Stimulated activated memory B cell treated with anti-CD40 and anti-IgM and Interleukin-4, amounts not matched to agents 10 μg/mL and 1 μg/mL and 100 μg/mL, for 72 hours (primary cell): ENCODE measurements around the gene SLC38A10.
A peak's percentile ranks its signal among the peaks of the same experiment; 100 is the strongest.

Experiments
- ATAC-seq: fragments of 150-1000 bp; cut with Tn5 transposase; 2 replicates; pipeline ENCODE4 v1.10.0; 2021
- H3K27ac Mint-ChIP-seq: one replicate; pipeline ENCODE4 v1.8.0; 2022; ENCODE audit warnings: mild to moderate bottlenecking, mixed read lengths
- H3K27me3 Mint-ChIP-seq: one replicate; pipeline ENCODE4 v1.8.0; 2022; ENCODE audit warnings: mixed read lengths
- H3K36me3 Mint-ChIP-seq: one replicate; pipeline ENCODE4 v1.8.0; 2022; ENCODE audit warnings: mixed read lengths
- H3K4me1 Mint-ChIP-seq: one replicate; pipeline ENCODE4 v1.8.0; 2022; ENCODE audit warnings: mixed read lengths
- H3K4me3 Mint-ChIP-seq: one replicate; pipeline ENCODE4 v1.8.0; 2022; ENCODE audit warnings: mild to moderate bottlenecking, moderate library complexity, mixed read lengths
- H3K9me3 Mint-ChIP-seq: one replicate; pipeline ENCODE4 v1.8.0; 2022; ENCODE audit warnings: mixed read lengths

Gene SLC38A10

GRCh38 chr17:81204578-81204977, 90.5 kb downstream of the SLC38A10 start:
- no peak overlapping the region for H3K4me3 Mint-ChIP-seq
- peaks cover 8% of the 10 kb centered on the region for H3K4me1 Mint-ChIP-seq
- H3K27me3 Mint-ChIP-seq = no peaks in the 10 kb centered on the region
- no peak overlapping the region for H3K27ac Mint-ChIP-seq
- no peak for ATAC-seq
- H3K9me3 Mint-ChIP-seq = no peaks in the 10 kb centered on the region
- H3K36me3 Mint-ChIP-seq = peaks cover 33% of the 10 kb centered on the region

- ATAC-seq = no peak
- H3K27ac Mint-ChIP-seq = no peak overlapping the region
- peaks cover 8% of the 10 kb centered on the region for H3K4me1 Mint-ChIP-seq
These were observed 92.0 kb downstream of the SLC38A10 start for GRCh38 chr17:81203136-81203535.

GRCh38 chr17:81202318-81202717, 92.8 kb downstream of the SLC38A10 start:
- ATAC-seq = no peak
- no peaks in the 10 kb centered on the region for H3K9me3 Mint-ChIP-seq
- H3K27me3 Mint-ChIP-seq = no peaks in the 10 kb centered on the region
- H3K4me1 Mint-ChIP-seq = peaks cover 2% of the 10 kb centered on the region
- no peak overlapping the region for H3K27ac Mint-ChIP-seq
- no peak overlapping the region for H3K4me3 Mint-ChIP-seq
- peaks cover 47% of the 10 kb centered on the region for H3K36me3 Mint-ChIP-seq

More at GRCh38 chr17:81203136-81203535, 92.0 kb downstream of the SLC38A10 start:
- Mint-ChIP-seq H3K36me3 (peaks cover 41% of the 10 kb centered on the region), H3K27me3 (no peaks in the 10 kb centered on the region), H3K9me3 (no peaks in the 10 kb centered on the region), H3K4me3 (no peak overlapping the region)

- Mint-ChIP-seq H3K36me3 (peaks cover 44% of the 10 kb centered on the region), H3K27ac (no peak overlapping the region), H3K27me3 (no peaks in the 10 kb centered on the region), H3K4me1 (no peaks in the 10 kb centered on the region), H3K9me3 (no peaks in the 10 kb centered on the region), H3K4me3 (no peak overlapping the region)
- no peak for ATAC-seq
These were observed 94.2 kb downstream of the SLC38A10 start for GRCh38 chr17:81200695-81201580.

GRCh38 chr17:81200201-81200600, 94.9 kb downstream of the SLC38A10 start:
- H3K4me1 Mint-ChIP-seq = no peaks in the 10 kb centered on the region
- no peak overlapping the region for H3K4me3 Mint-ChIP-seq
- no peaks in the 10 kb centered on the region for H3K27me3 Mint-ChIP-seq
- peaks cover 39% of the 10 kb centered on the region for H3K36me3 Mint-ChIP-seq
- no peak overlapping the region for H3K27ac Mint-ChIP-seq
- no peak for ATAC-seq
- H3K9me3 Mint-ChIP-seq = no peaks in the 10 kb centered on the region

- no peaks in the 10 kb centered on the region for H3K9me3 Mint-ChIP-seq
- H3K4me3 Mint-ChIP-seq = no peak overlapping the region
- peaks cover 39% of the 10 kb centered on the region for H3K36me3 Mint-ChIP-seq
- H3K27ac Mint-ChIP-seq = no peak overlapping the region
- H3K4me1 Mint-ChIP-seq = no peaks in the 10 kb centered on the region
- no peaks in the 10 kb centered on the region for H3K27me3 Mint-ChIP-seq
- no peak for ATAC-seq
These were observed 95.7 kb downstream of the SLC38A10 start for GRCh38 chr17:81199482-81199830.

- Mint-ChIP-seq H3K4me3 (no peak overlapping the region), H3K27ac (no peak overlapping the region), H3K27me3 (no peaks in the 10 kb centered on the region), H3K4me1 (no peaks in the 10 kb centered on the region), H3K36me3 (peaks cover 44% of the 10 kb centered on the region), H3K9me3 (no peaks in the 10 kb centered on the region)
- ATAC-seq = no peak
These were observed 96.2 kb downstream of the SLC38A10 start for GRCh38 chr17:81198826-81199481.

- Mint-ChIP-seq H3K4me1 (no peaks in the 10 kb centered on the region), H3K4me3 (no peak overlapping the region), H3K27me3 (no peaks in the 10 kb centered on the region), H3K9me3 (no peaks in the 10 kb centered on the region), H3K27ac (no peak overlapping the region), H3K36me3 (peaks cover 41% of the 10 kb centered on the region)
- no peak for ATAC-seq
These were observed 97.1 kb downstream of the SLC38A10 start for GRCh38 chr17:81197831-81198490.

GRCh38 chr17:81197409-81197795, 97.7 kb downstream of the SLC38A10 start:
- Mint-ChIP-seq H3K4me1 (no peaks in the 10 kb centered on the region), H3K4me3 (no peak overlapping the region), H3K27ac (no peak overlapping the region), H3K9me3 (no peaks in the 10 kb centered on the region), H3K36me3 (peaks cover 36% of the 10 kb centered on the region), H3K27me3 (no peaks in the 10 kb centered on the region)
- peak; percentile 41 for ATAC-seq

- no peak overlapping the region for H3K27ac Mint-ChIP-seq
- H3K27me3 Mint-ChIP-seq = no peaks in the 10 kb centered on the region
- H3K4me1 Mint-ChIP-seq = no peaks in the 10 kb centered on the region
- peaks cover 31% of the 10 kb centered on the region for H3K36me3 Mint-ChIP-seq
- ATAC-seq = no peak
- no peaks in the 10 kb centered on the region for H3K9me3 Mint-ChIP-seq
- H3K4me3 Mint-ChIP-seq = no peak overlapping the region
These were observed 98.3 kb downstream of the SLC38A10 start for GRCh38 chr17:81196505-81197408.

- no peaks in the 10 kb centered on the region for H3K27me3 Mint-ChIP-seq
- ATAC-seq = no peak
- H3K4me1 Mint-ChIP-seq = no peaks in the 10 kb centered on the region
- no peaks in the 10 kb centered on the region for H3K9me3 Mint-ChIP-seq
- peaks cover 31% of the 10 kb centered on the region for H3K36me3 Mint-ChIP-seq
- H3K27ac Mint-ChIP-seq = no peak overlapping the region
- H3K4me3 Mint-ChIP-seq = no peak overlapping the region
These were observed 99.1 kb downstream of the SLC38A10 start for GRCh38 chr17:81195941-81196495.
